ENCODE data around the gene ITPR3. TPM values are rescaled to one million over a fixed set of nuclear protein-coding genes. Genes with fewer than 3 reads are reported as not detected.

ITPR3 gene
- total RNA-seq, 3 donors from 2014 or later (not counting 1 experiment from before 2014, with no cell fraction given): 45.5 to 66.7 (median 46.0) TPM

- Histone ChIP-seq H3K9me3 (ENCODE audit: control insufficient read depth, insufficient read depth, low read length) (no peaks in the 10 kb centered on the region), H3K4me3 (ENCODE audit: low read length) (no peak overlapping the region), H3K4me1 (ENCODE audit: control insufficient read depth, insufficient read depth, low read length) (peaks cover 18% of the 10 kb centered on the region), H3K27ac (ENCODE audit: low read length) (no peak overlapping the region), H3K27me3 (ENCODE audit: control insufficient read depth, insufficient read depth, low read length) (no peaks in the 10 kb centered on the region), H3K36me3 (ENCODE audit: control insufficient read depth, insufficient read depth, low read length) (no peaks in the 10 kb centered on the region)
- Mint-ChIP-seq H3K36me3 (no peaks in the 10 kb centered on the region), H3K27ac (no peak overlapping the region), H3K4me1 (peaks cover 21 to 22% of the 10 kb centered on the region in 2 donors), H3K9me3 (no peaks in the 10 kb centered on the region), H3K27me3 (ENCODE audit: low read depth in 2 of 2) (peaks cover 2 to 6% of the 10 kb centered on the region in 2 donors), H3K4me3 (no peak overlapping the region)
- TF ChIP-seq, protein P1, sequence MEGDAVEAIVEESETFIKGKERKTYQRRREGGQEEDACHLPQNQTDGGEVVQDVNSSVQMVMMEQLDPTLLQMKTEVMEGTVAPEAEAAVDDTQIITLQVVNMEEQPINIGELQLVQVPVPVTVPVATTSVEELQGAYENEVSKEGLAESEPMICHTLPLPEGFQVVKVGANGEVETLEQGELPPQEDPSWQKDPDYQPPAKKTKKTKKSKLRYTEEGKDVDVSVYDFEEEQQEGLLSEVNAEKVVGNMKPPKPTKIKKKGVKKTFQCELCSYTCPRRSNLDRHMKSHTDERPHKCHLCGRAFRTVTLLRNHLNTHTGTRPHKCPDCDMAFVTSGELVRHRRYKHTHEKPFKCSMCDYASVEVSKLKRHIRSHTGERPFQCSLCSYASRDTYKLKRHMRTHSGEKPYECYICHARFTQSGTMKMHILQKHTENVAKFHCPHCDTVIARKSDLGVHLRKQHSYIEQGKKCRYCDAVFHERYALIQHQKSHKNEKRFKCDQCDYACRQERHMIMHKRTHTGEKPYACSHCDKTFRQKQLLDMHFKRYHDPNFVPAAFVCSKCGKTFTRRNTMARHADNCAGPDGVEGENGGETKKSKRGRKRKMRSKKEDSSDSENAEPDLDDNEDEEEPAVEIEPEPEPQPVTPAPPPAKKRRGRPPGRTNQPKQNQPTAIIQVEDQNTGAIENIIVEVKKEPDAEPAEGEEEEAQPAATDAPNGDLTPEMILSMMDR (IDR thresholded peaks at IDR 0.05): no peak
- intact Hi-C loops (cut with micrococcal nuclease): no loop called here
- DNase-seq (no peak), ATAC-seq (no peak)
- WGBS (ENCODE audit: insufficient coverage): 68% methylated on average over 5 of the region's 7 CpGs
These were observed 93.4 kb downstream of the ITPR3 start for GRCh38 chr6:33714385-33715040.

- intact Hi-C loops (cut with micrococcal nuclease): no loop called here
- peaks cover 9 to 16% of the 10 kb centered on the region in 2 donors for H3K27me3 Mint-ChIP-seq (ENCODE audit: low read depth in 2 of 2)
- 87% methylated on average over 6 of the region's 7 CpGs for WGBS (ENCODE audit: insufficient coverage)
- no peak overlapping the region for H3K4me3 Mint-ChIP-seq
- H3K4me1 Mint-ChIP-seq: peaks cover 8 to 9% of the 10 kb centered on the region in 2 donors
- Histone ChIP-seq H3K36me3 (ENCODE audit: control insufficient read depth, insufficient read depth, low read length) (no peaks in the 10 kb centered on the region), H3K9me3 (ENCODE audit: control insufficient read depth, insufficient read depth, low read length) (no peaks in the 10 kb centered on the region), H3K4me1 (ENCODE audit: control insufficient read depth, insufficient read depth, low read length) (peaks cover 6% of the 10 kb centered on the region), H3K4me3 (ENCODE audit: low read length) (no peak overlapping the region), H3K27ac (ENCODE audit: low read length) (no peak overlapping the region), H3K27me3 (ENCODE audit: control insufficient read depth, insufficient read depth, low read length) (no peaks in the 10 kb centered on the region)
- DNase-seq: no peak
- no peaks in the 10 kb centered on the region for H3K36me3 Mint-ChIP-seq
- TF ChIP-seq, protein P1 (IDR thresholded peaks at IDR 0.05): no peak
- no peak for ATAC-seq
- no peaks in the 10 kb centered on the region for H3K9me3 Mint-ChIP-seq
- no peak overlapping the region for H3K27ac Mint-ChIP-seq
These were observed 95.3 kb downstream of the ITPR3 start for GRCh38 chr6:33716379-33716778.

DNA sequence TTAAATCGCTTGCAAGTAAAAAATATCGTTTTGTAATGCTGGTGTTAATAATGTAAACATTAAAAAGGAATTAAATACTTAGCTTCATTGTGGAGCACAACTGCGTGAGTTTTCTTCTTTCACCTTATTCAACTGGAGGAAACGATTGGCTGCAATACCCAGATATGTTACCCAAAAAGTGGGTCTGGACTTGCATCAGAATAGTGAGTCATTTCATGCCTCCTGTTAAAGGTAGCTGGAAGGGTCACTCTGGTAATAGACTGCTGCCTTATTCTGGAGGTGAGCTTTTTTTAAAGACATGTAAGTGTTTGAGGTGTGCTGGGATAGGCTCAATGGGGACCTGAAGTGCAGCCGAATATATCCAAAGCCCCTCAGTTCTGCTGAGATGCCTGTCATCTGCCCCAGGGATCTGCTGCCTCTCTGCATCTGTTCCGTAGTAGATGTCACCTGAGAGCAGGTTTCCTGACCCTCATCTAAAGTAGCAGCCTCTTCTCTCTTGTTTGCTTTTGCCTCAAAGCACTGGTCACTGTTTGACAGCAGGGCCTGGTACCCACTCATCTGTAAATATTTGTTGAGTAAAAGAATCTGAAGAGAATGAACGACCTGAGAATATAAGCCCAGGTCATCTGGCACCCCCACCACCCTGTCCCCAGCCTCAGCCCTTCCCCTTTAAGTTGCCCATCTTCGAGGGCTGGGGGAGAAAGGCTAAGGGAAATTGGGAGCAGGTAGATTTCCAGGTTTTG is 95.9 kb downstream of the ITPR3 start:
- peaks cover 2% of the 10 kb centered on the region for H3K4me1 ChIP-seq (ENCODE audit: control insufficient read depth, insufficient read depth, low read length)
- Mint-ChIP-seq H3K27me3 (ENCODE audit: low read depth in 2 of 2) (peaks cover 12 to 23% of the 10 kb centered on the region in 2 donors), H3K36me3 (no peaks in the 10 kb centered on the region), H3K27ac (no peak overlapping the region), H3K4me3 (no peak overlapping the region), H3K9me3 (no peaks in the 10 kb centered on the region), H3K4me1 (peaks cover 1 to 2% of the 10 kb centered on the region in 2 donors)
- 94% methylated on average over 6 of the region's 8 CpGs for WGBS (ENCODE audit: insufficient coverage)
- no peak overlapping the region for H3K4me3 ChIP-seq (ENCODE audit: low read length)
- TF ChIP-seq, protein P1 (IDR thresholded peaks at IDR 0.05): no peak
- H3K36me3 ChIP-seq (ENCODE audit: control insufficient read depth, insufficient read depth, low read length): no peaks in the 10 kb centered on the region
- no peaks in the 10 kb centered on the region for H3K9me3 ChIP-seq (ENCODE audit: control insufficient read depth, insufficient read depth, low read length)
- ATAC-seq (no peak), DNase-seq (no peak)
- no peak overlapping the region for H3K27ac ChIP-seq (ENCODE audit: low read length)
- intact Hi-C loops (cut with micrococcal nuclease): no loop called here
- H3K27me3 ChIP-seq (ENCODE audit: control insufficient read depth, insufficient read depth, low read length): no peaks in the 10 kb centered on the region

Data from natural killer cell (primary cell).